GM12878 (cell line): ENCODE results near the gene RUNDC1. TPM values are rescaled to one million over a fixed set of nuclear protein-coding genes. Genes with fewer than 3 reads are reported as not detected.

Experiments
- CREM ChIP-seq: IDR thresholded peaks from 2 replicates; pipeline ENCODE4 v1.6.1; 2014; ENCODE audit warnings: antibody characterized with exemption, low read depth
- DPF2 ChIP-seq: fragments of 450-650 bp; IDR thresholded peaks from 2 replicates; pipeline ENCODE4 v1.6.1; 2017; ENCODE audit warnings: mild to moderate bottlenecking
- EGR1 ChIP-seq, 2 experiments: IDR thresholded peaks; 1 replicate in 1 of 2; 2 replicates in 1 of 2; pipeline ENCODE4 v1.6.1; 2011 to 2012; ENCODE audit warnings: low read depth in 2 of 2, low read length in 2 of 2, borderline replicate concordance in 1 of 2, mild to moderate bottlenecking in 1 of 2, moderate library complexity in 1 of 2
- IKZF2 ChIP-seq, 2 experiments: fragments of 450-650 bp; IDR thresholded peaks; 2 replicates each; pipeline ENCODE4 v1.6.1; 2017; ENCODE audit warnings: mild to moderate bottlenecking in 2 of 2, moderate library complexity in 2 of 2
- MXI1 ChIP-seq: fragments of 150-350 bp; IDR thresholded peaks from 2 replicates; pipeline ENCODE4 v1.6.1; 2011; ENCODE audit warnings: low read depth, mild to moderate bottlenecking, inconsistent platforms, low read length, improper control_type of control experiment
- MYC ChIP-seq: IDR thresholded peaks from 2 replicates; pipeline ENCODE4 v1.6.1; 2011; ENCODE audit warnings: mild to moderate bottlenecking, low read length, moderate library complexity, inconsistent platforms; ENCODE audit not compliant: insufficient read depth, insufficient replicate concordance, insufficient read length, severe bottlenecking
- NFYA ChIP-seq: IDR thresholded peaks from 2 replicates; pipeline ENCODE4 v1.6.1; 2011; ENCODE audit warnings: low read depth, mild to moderate bottlenecking, low read length, improper control_type of control experiment, borderline replicate concordance
- NR2C1 ChIP-seq: fragments of 450-650 bp; IDR thresholded peaks from 2 replicates; pipeline ENCODE4 v1.6.1; 2017; ENCODE audit warnings: antibody characterized with exemption, mild to moderate bottlenecking, moderate library complexity
- NRF1 ChIP-seq: conservative IDR thresholded peaks from 2 replicates; pipeline ENCODE4 v1.6.1; 2011; ENCODE audit warnings: mild to moderate bottlenecking, low read depth, low read length, improper control_type of control experiment
- POLR2AphosphoS2 ChIP-seq: IDR thresholded peaks from 2 replicates; pipeline ENCODE4 v1.6.1; 2011; ENCODE audit warnings: low read depth, mild to moderate bottlenecking, low read length, improper control_type of control experiment, moderate library complexity
- SMAD1 ChIP-seq: fragments of 450-650 bp; IDR thresholded peaks from 2 replicates; pipeline ENCODE4 v1.6.1; 2018; ENCODE audit warnings: mild to moderate bottlenecking, low read depth; ENCODE audit not compliant: partially characterized antibody
- TAF1 ChIP-seq: IDR thresholded peaks from 2 replicates; pipeline ENCODE4 v1.6.1; 2011; ENCODE audit warnings: mild to moderate bottlenecking, low read depth, low read length, borderline replicate concordance
- YY1 ChIP-seq: IDR thresholded peaks from 2 replicates; pipeline ENCODE4 v1.6.1; 2011; ENCODE audit warnings: low read depth, mild to moderate bottlenecking, low read length
- ZNF217 ChIP-seq: fragments of 450-650 bp; IDR thresholded peaks from 2 replicates; pipeline ENCODE4 v1.6.1; 2017; ENCODE audit warnings: antibody characterized with exemption, mild to moderate bottlenecking
- ZNF24 ChIP-seq: fragments of 450-650 bp; IDR thresholded peaks from 2 replicates; pipeline ENCODE4 v1.6.1; 2017; ENCODE audit warnings: antibody characterized with exemption, mild to moderate bottlenecking
- ZNF384 ChIP-seq: IDR thresholded peaks from 2 replicates; pipeline ENCODE4 v1.6.1; 2012; ENCODE audit warnings: low read depth, mild to moderate bottlenecking, low read length, improper control_type of control experiment, borderline replicate concordance
- polyA plus RNA-seq, 11 experiments: library from polyadenylated mRNA; depleted of rRNA in 4 of 11; unstranded in 6 of 11; stranded (reverse) in 5 of 11; fragments of >200 nt; fragmentation: Nextera tagmentation in 4 of 11; fragmentation: Illumina TruSeq in 1 of 11; extraction: Ambion mirVana in 4 of 11; extraction: Trizol in 1 of 11; gene quantifications; 1 replicate in 1 of 11; 2 replicates in 10 of 11; pipeline versions ENCODE4 v1.2.1 to v1.2.3, GENCODE V29; 2011 to 2016; ENCODE audit warnings: inconsistent platforms in 2 of 11, missing spikeins in 2 of 11, low read depth in 1 of 11
- total RNA-seq, 4 experiments: library from RNA; depleted of rRNA in 3 of 4; stranded (reverse); fragments of >200 nt in 3 of 4; fragmentation: Illumina TruSeq in 1 of 4; extraction: Trizol in 1 of 4; gene quantifications; 2 replicates each; pipeline versions ENCODE4 v1.2.1 to v1.2.3, GENCODE V29; 2013 to 2021
- TF ChIP-seq, protein P1 (sequence below): fragments of 450-650 bp; IDR thresholded peaks from 2 replicates; pipeline ENCODE4 v1.6.1; 2016; ENCODE audit warnings: mild to moderate bottlenecking
- TF ChIP-seq, protein P2 (sequence below): IDR thresholded peaks from 2 replicates; pipeline ENCODE4 v1.6.1; 2011; ENCODE audit warnings: low read depth, low read length, improper control_type of control experiment, borderline replicate concordance
- TF ChIP-seq, protein P3 (sequence below): fragments of 450-650 bp; conservative IDR thresholded peaks from 2 replicates; pipeline ENCODE4 v1.6.1; 2017; ENCODE audit warnings: mild to moderate bottlenecking, moderate library complexity

RUNDC1 gene
- total and polyA plus RNA-seq, 10 of the 15 experiments (the other 5 are each of a cell fraction or from before 2014, with no cell fraction given): 2.9 to 15.6 (median 8.2) TPM

- peak; percentile 86 for TF ChIP-seq POLR2AphosphoS2
- TF ChIP-seq TAF1: peak; percentile 68; the same call in 1 of the 2 replicates
- peak; percentile 24; the same call in 1 of the 2 replicates for TF ChIP-seq NR2C1
- TF ChIP-seq ZNF24: no peak
- peak; percentile 74 for TF ChIP-seq MYC
- TF ChIP-seq YY1: peak; percentile 95
- TF ChIP-seq, protein P1, sequence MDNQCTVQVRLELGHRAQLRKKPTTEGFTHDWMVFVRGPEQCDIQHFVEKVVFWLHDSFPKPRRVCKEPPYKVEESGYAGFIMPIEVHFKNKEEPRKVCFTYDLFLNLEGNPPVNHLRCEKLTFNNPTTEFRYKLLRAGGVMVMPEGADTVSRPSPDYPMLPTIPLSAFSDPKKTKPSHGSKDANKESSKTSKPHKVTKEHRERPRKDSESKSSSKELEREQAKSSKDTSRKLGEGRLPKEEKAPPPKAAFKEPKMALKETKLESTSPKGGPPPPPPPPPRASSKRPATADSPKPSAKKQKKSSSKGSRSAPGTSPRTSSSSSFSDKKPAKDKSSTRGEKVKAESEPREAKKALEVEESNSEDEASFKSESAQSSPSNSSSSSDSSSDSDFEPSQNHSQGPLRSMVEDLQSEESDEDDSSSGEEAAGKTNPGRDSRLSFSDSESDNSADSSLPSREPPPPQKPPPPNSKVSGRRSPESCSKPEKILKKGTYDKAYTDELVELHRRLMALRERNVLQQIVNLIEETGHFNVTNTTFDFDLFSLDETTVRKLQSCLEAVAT: peak; percentile 43; the same call in 1 of the 2 replicates
- TF ChIP-seq IKZF2 (IDR thresholded peaks at IDR 0.05): peak; percentile 23 to 61; a peak in 2 of 4 replicates
- no peak for TF ChIP-seq EGR1 (IDR thresholded peaks at IDR 0.05; ENCODE audit: borderline replicate concordance in 1 of 2, low read depth in 2 of 2, low read length in 2 of 2)
- no peak for TF ChIP-seq NFYA
- 0 out of 2 replicates have a peak, but pooled peaks have one; percentile 43 for TF ChIP-seq DPF2
- no peak for TF ChIP-seq ZNF384
- TF ChIP-seq, protein P2, sequence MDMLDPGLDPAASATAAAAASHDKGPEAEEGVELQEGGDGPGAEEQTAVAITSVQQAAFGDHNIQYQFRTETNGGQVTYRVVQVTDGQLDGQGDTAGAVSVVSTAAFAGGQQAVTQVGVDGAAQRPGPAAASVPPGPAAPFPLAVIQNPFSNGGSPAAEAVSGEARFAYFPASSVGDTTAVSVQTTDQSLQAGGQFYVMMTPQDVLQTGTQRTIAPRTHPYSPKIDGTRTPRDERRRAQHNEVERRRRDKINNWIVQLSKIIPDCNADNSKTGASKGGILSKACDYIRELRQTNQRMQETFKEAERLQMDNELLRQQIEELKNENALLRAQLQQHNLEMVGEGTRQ: no peak
- peak; percentile 95 for TF ChIP-seq CREM
- TF ChIP-seq MXI1: peak; percentile 97
- peak; percentile 85 for TF ChIP-seq NRF1
- no peak for TF ChIP-seq SMAD1
- TF ChIP-seq, protein P3, sequence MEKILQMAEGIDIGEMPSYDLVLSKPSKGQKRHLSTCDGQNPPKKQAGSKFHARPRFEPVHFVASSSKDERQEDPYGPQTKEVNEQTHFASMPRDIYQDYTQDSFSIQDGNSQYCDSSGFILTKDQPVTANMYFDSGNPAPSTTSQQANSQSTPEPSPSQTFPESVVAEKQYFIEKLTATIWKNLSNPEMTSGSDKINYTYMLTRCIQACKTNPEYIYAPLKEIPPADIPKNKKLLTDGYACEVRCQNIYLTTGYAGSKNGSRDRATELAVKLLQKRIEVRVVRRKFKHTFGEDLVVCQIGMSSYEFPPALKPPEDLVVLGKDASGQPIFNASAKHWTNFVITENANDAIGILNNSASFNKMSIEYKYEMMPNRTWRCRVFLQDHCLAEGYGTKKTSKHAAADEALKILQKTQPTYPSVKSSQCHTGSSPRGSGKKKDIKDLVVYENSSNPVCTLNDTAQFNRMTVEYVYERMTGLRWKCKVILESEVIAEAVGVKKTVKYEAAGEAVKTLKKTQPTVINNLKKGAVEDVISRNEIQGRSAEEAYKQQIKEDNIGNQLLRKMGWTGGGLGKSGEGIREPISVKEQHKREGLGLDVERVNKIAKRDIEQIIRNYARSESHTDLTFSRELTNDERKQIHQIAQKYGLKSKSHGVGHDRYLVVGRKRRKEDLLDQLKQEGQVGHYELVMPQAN: peak; percentile 73
- TF ChIP-seq ZNF217: peak; percentile 68; the same call in 1 of the 2 replicates
These were observed 16.0 kb upstream of the RUNDC1 start, which contains the start of gene AARSD1 (continued) for GRCh38 chr17:42964161-42964932.
